ENCODE results near the gene CACNA1B. TPM values are rescaled to one million over a fixed set of nuclear protein-coding genes. Genes with fewer than 3 reads are reported as not detected.

The CACNA1B gene
- polyA plus RNA-seq, 3 donors = 0.24 to 0.53 (median 0.26) TPM

DNA sequence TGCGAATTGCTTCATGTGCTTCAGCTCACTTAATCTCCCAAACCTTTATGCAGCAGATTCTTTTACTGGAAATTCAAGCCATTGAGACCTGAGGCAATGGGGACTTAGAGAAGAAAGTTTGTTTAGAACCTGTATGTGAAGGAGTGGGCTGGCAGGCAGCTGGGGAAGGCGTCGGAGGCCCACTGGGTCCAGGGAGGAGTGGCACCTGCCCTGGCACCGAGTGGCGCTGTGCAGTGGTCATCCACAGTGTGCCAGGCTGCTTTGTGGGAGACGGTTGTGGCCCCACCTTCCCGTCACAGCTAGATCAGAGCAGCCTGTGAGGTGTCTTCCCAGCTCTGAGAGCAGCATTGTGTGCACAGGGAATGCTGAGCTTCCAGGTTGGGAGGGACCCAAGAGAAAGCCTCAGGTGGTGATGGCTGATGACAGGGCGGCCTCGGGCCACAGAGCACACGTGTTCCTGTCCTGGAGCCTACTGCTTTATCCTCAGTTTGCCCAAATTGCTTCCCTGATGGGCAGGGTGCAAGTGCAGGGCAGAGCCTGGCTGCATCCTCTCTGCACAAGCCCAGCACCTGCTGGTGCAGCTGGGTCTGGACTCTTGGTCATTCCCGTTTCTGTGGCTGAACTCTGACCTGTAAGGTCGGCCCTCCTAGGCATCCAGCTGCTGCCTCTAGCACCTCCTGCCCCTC, 175.2 kb downstream of the CACNA1B start:
- DNase-seq = no peak

DNA sequence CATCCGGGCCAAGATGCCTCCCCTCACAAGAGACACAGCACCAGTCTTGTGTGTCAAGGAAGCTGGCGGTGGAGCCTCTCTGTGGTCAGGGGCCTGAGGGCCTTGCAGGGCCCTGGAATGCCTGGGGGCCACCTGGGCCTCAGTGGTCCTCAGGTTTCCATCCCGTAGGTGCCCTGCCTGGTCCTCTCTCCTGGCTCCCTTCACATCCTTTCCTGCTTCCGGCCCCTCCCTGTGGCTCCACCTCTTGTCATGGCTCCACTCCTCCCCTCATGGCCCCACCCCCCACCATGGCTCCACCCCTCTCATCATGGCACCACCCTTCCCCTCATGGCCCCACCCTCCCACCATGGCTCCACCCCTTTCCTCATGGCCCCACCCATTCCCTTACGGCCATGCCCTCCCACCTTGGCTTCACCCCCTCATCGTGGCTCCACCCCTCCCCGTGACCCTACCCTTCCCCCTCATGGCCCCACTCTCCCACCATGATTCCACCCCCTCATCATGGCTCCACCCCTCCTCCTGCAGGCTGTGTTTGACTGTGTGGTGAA, 175.8 kb downstream of the CACNA1B start:
- no peak for DNase-seq

DNA sequence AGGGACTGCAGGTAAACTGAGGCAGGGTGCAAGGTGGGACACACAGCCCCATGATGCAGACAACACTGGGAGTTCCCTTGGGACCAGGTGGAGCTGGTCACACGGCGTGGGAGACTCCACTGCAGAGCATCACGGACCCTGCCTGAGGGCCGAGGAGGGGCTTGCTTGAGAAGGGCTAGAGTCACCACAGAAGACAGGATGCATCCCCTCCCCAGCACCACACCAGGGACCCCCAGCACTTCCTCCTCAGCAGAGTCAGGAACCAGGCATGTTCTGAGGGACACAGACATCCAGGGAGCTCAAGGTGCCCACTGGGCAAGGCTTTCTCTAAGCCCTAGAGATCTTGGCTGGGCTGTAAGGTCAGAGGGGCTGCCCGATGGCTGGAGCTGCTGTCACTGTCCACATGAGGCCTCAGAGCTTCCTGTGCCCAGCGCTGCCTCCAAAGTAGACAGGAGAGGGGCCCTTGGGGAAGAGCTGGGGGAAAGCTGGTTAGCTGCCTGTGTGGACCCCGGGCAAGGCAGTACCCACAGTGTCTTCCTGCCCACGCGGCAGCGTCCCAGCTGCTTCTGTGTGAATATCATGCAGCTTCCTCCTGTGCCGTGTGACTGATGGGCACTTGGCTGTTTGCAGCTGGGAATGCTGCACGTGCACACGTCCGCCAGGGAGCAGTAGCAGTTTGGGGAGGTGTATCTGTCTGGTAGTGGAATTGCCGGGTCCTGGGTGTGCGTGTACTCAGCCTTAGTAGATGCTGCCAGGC, 176.6 kb downstream of the CACNA1B start:
- DNase-seq = no peak

DNA sequence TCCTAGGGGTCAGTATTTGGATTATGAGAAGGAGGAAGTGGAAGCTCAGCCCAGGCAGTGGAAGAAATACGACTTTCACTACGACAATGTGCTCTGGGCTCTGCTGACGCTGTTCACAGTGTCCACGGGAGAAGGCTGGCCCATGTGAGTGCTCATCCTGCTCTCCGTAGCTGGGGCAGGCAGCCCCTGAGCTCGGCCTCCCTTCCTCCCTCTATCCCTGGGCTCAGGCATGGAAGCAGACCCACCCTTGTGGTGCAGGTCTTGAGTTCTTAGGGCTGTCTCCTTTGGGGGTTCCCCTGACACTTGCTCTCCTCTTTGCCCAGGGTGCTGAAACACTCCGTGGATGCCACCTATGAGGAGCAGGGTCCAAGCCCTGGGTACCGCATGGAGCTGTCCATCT, 180.1 kb downstream of the CACNA1B start:
- DNase-seq = no peak

DNA sequence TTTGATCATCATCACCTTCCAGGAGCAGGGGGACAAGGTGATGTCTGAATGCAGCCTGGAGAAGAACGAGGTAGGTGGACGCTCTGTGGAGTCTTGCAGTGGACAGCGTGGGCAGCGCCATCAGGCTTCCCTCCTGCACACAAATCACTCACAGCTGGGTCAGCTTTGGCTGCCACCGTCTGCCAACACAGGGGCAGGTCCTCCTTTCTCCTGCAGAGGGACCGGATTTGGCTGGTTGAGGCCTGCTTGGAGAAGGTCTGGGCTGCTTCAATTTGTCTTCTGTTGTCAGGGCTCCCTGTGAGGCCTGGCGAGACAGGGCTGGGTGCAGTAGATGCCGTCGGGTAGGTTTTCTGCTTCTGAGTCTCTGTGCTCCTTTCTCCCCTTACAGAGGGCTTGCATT, 180.6 kb downstream of the CACNA1B start:
- DNase-seq = no peak

DNA sequence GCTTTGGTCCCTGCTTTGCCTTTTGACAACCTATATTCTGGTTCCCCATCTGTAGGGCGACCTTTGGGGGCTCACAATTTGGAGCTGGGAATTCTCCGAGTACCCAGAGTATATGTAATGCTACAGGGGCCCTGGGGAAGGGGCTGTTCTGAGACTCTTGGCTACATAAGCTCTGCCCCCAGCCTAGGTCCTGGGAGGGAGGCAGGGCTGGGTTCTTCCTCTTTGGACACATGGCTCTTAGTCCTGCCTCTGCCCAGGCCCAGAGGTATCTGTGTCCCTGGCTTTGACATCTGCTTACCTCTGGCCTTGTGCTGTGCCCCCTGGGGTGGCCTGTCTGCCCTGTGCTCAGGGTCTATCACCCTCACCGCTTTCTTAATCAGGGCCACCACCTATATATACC, 181.6 kb downstream of the CACNA1B start:
- no peak for DNase-seq

DNA sequence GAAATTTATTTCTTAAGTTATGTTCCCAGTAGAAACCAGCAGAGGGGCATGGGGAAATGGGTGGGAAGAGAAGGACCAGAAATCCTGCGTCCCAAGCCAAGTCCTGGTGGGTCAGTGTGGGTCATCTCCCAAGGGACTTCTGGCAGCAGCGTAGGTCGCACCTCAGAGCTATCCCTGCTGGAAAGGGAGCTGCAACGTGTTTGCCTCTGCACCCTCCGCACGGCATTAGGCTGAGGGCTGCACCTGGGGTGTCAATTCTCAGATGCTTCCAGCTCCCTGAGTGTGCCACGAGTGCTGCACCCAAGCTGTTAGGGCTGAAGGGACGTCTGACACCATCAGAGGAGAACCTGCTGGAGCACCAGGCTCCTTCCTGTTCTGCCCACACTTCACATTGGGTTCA, 182.8 kb downstream of the CACNA1B start:
- DNase-seq = no peak

DNA sequence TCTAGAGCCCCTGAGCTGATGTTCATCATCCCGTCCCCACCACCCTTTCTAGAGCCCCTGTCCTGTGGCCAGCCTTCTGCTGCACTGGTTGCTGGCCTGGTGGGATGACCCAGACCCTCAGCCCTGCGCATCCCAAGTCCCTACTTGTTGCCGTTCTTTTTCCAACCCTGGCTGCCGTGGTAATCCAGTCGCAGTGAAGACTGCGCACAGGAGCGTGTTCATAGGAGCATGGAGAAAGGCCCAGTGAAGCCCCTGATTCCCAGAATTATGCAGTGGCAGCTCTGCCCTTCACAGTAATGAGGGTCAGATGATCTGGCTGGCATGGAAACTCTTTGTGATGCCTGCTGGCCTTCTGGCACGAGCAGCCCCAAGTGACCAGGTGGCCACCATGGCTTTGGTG, 183.3 kb downstream of the CACNA1B start:
- no peak for DNase-seq

DNA sequence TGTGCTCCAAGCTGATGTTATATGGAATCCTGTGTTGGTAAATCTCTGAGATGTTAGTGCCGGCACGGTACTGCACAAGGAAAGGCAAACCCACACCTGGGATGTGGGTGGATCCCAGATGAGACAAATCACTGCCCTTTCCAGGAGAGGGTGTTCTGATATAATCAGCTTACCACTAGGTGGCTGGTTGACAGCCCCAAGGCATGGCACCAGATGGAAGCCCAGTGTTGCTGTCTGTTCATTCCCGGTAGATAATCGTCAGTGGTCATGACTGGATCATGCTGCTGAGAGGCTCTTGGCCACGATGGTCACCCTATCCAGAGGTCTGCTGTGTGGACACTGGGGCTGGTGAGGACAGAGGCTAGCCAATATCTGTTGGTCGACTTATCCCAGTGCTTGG, 184.0 kb downstream of the CACNA1B start:
- DNase-seq = no peak

DNA sequence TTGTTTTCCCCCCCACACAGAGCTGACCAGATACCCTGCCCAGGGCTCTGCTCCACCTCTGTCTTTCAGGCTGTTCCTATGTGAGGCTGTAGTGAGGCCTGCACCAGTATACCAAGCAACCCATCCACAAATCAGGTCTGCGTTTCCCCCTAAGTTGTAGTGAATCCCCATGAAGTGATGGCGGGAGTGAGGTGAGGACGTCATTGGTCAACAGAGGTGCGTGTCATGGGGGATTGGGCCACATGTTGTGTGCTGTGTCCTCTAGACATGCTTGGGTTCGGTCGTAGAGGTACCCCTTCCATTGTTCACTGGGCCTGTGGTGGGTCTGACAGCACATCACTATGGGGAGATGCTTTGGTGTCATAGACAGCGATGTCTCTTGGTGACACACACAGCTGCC, 184.6 kb downstream of the CACNA1B start:
- DNase-seq = no peak

DNA sequence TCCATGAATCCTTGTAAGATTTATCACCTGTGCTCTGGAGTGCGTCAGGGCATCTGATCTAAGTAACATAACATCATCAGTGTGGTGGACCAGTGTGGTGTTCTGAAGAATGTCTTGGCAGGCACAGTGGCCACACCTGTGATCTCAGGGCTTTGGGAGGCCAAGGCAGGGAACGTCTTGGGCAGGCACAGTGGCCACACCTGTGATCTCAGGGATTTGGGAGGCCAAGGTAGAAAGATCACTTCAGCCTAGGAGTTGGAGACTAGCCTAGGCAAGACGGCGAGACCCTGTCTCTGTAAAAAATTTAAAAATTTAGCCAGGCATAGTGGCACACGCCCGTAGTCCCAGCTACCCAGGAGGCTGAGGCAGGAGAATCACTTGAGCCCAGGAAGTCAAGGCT, 185.5 kb downstream of the CACNA1B start:
- no peak for DNase-seq

DNA sequence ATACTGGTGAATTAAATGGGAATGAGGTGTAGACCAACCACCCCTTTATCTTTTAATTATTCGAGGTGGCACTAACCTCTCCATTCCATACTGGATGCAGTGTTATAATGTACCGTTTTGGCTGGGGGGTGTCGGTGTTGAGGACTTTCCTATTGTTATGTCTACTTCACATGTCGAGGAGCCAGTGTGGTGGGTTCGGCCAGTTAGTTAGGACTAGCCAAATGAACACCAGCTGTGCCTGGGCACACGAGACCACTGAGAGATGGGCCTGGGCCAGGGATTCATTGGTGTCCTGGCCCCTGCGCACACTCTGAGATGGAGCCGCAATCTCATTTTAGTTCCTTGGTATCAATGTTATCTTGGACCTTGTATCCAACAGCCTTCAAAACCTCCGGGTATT, 186.2 kb downstream of the CACNA1B start:
- DNase-seq = no peak

DNA sequence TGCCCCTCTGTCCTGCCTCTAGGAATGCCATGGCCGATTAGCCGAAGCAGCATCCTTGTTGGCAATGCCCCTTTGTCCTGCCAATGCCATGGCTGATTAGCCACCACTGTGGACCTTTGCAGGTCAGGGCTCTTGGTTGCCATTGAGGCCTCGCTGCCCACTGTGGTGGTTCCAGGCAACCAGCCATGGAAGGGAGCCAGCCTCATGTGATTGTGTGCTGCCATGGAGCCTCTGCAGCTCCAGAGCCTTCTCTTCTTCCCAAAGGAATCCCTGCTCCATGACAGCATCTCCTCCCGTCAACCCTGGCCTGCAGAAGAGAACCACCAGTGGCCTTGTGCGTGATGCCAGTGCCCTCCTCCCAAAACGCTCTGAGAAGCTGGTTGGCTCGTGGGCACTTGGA, 187.0 kb downstream of the CACNA1B start:
- no peak for DNase-seq

DNA sequence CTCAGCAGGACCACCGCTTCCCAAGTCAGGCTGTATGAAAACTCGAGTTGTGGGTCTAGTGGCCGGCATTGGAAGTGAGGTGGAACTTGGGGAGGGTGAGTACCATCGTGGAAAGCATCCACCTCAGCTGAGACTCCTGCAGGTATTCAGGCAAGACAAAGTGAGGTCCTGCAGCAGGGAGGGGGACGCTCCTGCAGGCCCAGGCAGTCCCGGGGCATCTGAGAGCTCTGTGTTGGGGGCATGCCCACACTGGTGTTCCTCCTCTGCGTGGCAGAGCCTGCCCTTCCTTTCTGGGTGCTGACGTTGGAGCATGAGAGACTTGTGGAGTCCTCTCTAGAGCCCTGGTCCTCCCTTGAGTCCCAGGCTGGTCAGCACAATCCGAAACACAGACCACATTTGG, 187.7 kb downstream of the CACNA1B start:
- DNase-seq = no peak

DNA sequence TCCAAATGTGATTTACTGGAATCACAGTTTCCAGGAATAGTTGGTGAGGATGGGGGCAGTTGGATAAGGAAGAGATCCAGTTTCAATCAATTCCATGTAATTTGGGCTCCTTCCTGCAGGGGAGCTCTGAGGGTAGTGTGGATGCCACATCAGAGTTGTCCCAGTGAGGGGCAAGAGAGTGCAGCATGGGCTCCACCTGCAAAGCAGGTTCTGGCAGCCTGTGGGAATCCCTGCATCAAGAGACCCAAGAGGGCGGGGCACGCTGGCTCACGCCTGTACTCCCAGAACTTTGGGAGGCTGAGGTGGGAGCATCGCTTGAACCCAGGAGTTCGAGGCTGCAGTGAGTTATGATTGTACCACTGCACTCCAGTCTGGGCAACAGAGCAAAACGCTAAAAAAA, 188.5 kb downstream of the CACNA1B start:
- no peak for DNase-seq

DNA sequence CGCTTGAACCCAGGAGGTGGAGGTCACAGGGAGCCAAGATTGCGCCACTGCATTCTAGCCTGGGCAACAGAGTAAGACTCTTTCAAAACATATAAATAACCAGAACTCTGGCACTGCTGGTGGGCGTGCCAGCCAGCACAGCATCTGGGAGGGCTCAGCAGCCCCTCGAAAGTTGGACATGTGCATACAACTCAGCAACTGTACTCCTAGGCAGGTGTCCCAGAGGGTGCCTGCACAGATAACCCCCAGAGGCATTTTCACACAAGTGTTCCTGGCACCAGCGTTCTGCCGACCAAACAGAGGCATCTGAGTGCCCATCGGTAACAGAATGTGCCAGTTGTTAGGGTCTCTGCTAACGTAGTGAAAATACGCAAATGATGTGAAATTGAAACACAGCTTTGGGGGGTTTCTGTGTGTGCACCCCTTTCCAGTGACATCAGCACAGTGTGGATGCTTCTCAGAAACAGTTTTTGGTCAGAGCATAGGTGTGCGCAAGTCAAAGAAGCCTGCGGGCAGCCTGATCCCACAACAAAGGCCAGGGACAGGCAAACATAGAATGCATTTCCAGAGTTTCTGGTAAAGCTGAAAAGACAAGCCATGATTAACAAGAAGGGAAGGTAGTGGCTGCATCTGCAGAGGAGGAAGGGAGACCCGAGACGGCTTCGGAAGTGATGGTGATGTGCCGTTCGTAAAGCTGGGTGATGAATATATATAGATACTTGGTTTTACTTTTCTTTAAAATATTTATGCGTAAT, 190.2 kb downstream of the CACNA1B start:
- no peak for DNase-seq

DNA sequence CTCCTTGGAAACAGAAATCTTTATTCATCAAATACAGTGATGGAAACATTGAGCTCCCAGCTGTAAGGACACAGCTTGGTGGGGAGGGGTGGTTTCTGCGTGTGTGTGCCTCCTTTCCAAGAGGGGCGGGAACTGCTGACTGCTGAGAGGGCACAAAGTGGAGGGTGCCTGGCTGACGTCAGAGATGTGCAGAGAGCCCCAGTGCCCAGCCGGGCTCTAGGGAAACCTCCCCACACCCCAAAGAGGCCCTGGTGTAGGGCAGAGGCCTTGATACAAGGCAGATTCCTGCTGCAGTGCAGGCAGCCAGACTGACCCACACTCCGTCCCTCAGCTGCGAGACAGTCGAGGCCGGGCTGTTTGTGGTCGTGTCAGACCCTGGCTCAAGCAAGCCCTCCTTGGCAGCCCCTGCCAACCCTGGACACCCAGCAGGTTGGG, 191.0 kb downstream of the CACNA1B start:
- no peak for DNase-seq

DNA sequence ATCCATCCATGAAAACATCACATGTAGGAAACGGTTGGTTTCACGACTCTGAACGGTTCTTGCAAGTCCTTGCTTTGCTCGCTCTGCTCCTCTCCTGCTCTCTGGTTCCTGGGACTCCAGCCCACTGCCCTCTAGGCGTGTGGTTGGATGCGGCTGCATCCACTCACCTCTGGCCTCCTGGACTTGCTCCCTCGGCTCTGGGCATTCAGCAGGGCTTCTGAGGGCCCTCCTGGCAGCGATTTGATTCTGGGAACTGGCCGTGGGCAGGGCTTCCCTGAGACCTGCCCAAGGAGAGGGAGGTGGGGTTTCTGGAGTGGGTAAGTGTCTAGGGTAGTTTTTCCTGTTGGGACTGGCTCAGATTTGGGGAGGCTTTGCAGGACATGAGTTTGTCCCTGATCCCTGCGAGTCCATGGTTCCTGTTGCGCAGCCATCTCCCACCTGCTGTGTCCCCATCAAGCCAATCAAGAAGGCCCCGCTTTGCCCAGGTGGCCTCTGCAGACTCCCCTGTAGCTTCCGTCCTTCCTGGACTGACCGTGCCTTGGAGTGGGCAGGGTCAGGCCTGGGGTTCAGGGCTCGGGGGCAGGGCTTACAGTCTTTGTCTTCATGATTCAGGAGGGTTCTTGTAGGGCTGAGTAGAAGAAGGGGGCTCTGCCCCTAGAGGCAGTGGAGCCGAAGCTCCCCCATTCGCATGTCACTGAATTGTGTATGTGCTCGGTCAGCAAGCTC, 192.3 kb downstream of the CACNA1B start:
- no peak for DNase-seq

DNA sequence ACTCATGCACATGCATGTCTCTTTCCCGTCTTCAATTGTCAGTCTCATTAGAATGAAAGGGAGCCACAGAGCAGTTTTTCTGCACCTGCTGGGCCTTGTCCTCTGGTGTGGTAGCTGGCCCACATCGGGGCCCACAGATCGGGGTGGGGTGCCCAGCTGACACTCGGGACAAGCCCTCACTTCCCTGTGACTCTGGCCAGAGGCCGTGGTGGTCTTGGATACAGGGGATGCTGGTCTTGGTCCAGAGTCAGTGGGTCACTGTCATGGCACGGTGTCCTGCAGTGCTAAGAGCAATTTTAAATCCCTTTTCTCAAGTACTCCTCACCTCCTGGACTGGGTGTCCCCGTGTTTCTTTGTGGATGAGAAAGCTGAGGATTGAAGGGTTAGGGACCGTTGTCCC, 193.2 kb downstream of the CACNA1B start:
- DNase-seq = no peak

DNA sequence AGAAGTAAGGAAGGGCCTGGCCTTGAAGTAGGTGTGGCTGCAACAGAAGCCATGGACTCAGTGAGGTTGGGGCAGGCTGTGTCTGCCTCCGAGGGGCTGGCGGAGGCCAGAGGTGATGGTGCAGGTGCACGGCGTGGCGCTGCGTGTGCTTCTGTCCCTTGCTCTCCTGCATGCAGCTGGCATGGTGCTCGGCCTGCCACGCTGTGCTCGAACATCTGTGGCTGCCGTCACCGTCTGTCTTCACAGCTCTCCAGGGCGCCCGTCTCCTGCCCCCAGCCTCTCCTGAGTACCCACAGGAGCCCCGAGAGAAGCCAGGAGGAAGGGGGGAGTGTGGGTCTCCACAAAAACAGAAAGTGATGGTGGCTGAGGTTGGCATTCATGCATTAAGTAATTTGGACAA, 193.7 kb downstream of the CACNA1B start:
- DNase-seq = no peak

DNA sequence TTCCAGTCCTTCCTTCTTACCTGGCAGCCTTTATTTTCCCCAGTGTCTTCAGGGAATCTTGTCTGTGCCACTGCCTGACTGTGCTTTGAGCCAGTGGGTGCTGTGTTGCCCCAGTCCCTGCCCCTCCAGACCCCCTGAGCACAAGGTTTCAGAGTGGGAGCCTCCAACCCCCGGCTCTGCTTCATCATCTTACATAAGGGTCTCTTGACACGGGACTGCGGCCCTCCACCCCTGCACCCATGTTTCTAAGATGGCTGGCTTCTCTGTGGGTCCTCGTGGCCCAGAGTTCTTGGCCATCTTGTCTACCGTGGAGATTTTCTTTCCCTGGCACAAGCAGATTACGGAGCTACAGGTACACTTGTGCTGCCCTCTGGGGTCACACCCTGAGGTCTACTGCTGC, 194.1 kb downstream of the CACNA1B start:
- DNase-seq = no peak
